Nephron (organoid): ENCODE data around the gene PSTPIP2.

Source experiments
- H3K27ac Mint-ChIP-seq, 3 experiments: 2 replicates each; pipeline ENCODE4 v1.8.0; 2020; ENCODE audit warnings: mixed read lengths in 3 of 3, mild to moderate bottlenecking in 2 of 3, moderate library complexity in 1 of 3
- H3K27me3 Mint-ChIP-seq: 2 replicates; pipeline ENCODE4 v1.8.0; 2021; ENCODE audit warnings: low read depth, mild to moderate bottlenecking, moderate library complexity, mixed read lengths
- H3K36me3 Mint-ChIP-seq: 2 replicates; pipeline ENCODE4 v1.8.0; 2020; ENCODE audit warnings: low read depth, mixed read lengths
- H3K4me1 Mint-ChIP-seq: 2 replicates; pipeline ENCODE4 v1.8.0; 2020; ENCODE audit warnings: mixed read lengths
- H3K4me3 Mint-ChIP-seq, 3 experiments: 2 replicates each; pipeline ENCODE4 v1.8.0; 2020; ENCODE audit warnings: mild to moderate bottlenecking in 3 of 3, mixed read lengths in 3 of 3, moderate library complexity in 2 of 3
- H3K9me3 Mint-ChIP-seq: 2 replicates; pipeline ENCODE4 v1.8.0; 2020; ENCODE audit warnings: mixed read lengths
- CTCF ChIP-seq, 3 experiments: fragments of 200-600 bp; sonication (generic); IDR thresholded peaks; one replicate each; pipeline ENCODE4 v1.5.0; 2021; ENCODE audit warnings: antibody characterized with exemption in 3 of 3; ENCODE audit not compliant: unreplicated experiment in 3 of 3

Gene PSTPIP2

DNA sequence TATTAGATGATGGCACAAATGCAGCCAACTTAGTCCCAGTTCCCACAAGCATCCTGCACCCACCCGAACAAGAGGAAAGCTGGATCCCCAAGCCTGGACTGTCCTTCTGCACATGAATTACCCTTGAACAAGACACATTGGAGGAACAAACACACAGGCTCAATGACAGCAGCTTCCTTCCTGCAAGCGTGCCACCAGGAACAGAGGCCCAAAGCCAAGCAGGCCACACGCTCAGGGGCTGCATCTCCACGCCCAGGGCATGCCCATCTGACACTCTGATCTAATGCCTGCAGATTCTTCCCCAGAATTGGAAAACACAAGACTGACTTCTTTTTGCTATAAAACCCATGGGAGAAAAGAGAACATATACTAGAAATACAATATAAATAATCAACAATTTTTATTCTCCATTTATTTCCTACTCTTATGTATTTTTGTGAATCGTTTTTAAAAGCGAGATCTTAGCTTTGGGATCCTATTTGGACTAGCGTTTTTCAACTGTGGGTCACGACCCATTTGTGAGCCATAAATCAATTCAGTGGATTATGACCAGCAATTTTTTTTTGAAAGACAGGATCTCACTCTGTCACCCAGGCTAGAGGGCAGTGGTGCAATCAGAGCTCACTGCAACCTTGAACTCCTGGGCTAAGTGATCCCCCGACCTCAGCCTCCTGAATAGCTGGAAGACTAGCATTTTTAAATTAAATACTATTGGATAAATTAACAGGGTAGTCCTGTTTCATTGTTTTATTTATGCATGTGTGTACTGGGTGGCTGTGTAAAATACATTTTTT lies 34.4 kb downstream of the PSTPIP2 start:
- H3K27ac Mint-ChIP-seq: no peak overlapping the region
- no peaks in the 10 kb centered on the region for H3K4me1 Mint-ChIP-seq
- H3K27me3 Mint-ChIP-seq: no peaks in the 10 kb centered on the region
- H3K36me3 Mint-ChIP-seq: peaks cover 17% of the 10 kb centered on the region
- TF ChIP-seq CTCF (IDR thresholded peaks at IDR 0.05; ENCODE audit: unreplicated experiment in 3 of 3): no peak
- H3K4me3 Mint-ChIP-seq: no peak overlapping the region
- H3K9me3 Mint-ChIP-seq: no peaks in the 10 kb centered on the region

GRCh38 chr18:46035696-46036680 lies 36.1 kb downstream of the PSTPIP2 start:
- no peaks in the 10 kb centered on the region for H3K27me3 Mint-ChIP-seq
- TF ChIP-seq CTCF (IDR thresholded peaks at IDR 0.05; ENCODE audit: unreplicated experiment in 3 of 3): no peak
- H3K4me3 Mint-ChIP-seq: no peak overlapping the region
- peaks cover 20% of the 10 kb centered on the region for H3K36me3 Mint-ChIP-seq
- H3K4me1 Mint-ChIP-seq: no peaks in the 10 kb centered on the region
- no peak overlapping the region for H3K27ac Mint-ChIP-seq
- no peaks in the 10 kb centered on the region for H3K9me3 Mint-ChIP-seq

- no peak overlapping the region for H3K4me3 Mint-ChIP-seq
Observed at GRCh38 chr18:46034230-46034629, 37.8 kb downstream of the PSTPIP2 start.

DNA sequence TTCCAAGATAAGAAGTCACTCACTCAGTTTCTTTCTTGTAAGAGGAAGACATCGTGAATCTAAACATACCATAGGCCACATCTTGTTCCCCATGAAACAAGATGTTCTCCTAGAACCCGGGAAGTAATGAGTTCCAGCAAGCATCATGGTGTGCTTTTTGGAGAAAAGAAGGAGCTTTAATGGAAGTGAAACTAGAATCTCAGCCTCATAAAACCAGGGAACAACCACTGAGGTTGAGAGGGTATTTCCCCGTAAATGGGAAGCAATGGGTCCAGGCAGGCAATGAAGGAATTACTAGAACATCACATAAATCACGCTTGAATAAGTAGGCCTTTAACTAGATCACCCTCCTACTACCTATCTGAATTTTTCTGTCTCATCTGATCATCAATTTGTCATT lies 40.3 kb downstream of the PSTPIP2 start:
- peaks cover 7% of the 10 kb centered on the region for H3K4me1 Mint-ChIP-seq

More at GRCh38 chr18:46034230-46034629, 37.8 kb downstream of the PSTPIP2 start:
- no peak for TF ChIP-seq CTCF (IDR thresholded peaks at IDR 0.05; ENCODE audit: unreplicated experiment in 3 of 3)
- no peak overlapping the region for H3K27ac Mint-ChIP-seq
- no peaks in the 10 kb centered on the region for H3K4me1 Mint-ChIP-seq
- H3K36me3 Mint-ChIP-seq: peaks cover 25% of the 10 kb centered on the region
- no peaks in the 10 kb centered on the region for H3K9me3 Mint-ChIP-seq
- H3K27me3 Mint-ChIP-seq: peaks cover 10% of the 10 kb centered on the region

GRCh38 chr18:46028536-46028891 lies 43.5 kb downstream of the PSTPIP2 start:
- Mint-ChIP-seq H3K27me3 (peaks cover 23% of the 10 kb centered on the region), H3K36me3 (peaks cover 27% of the 10 kb centered on the region), H3K4me1 (peaks cover 7% of the 10 kb centered on the region), H3K27ac (peak overlapping the region in 1 of 3 experiments; percentile 71), H3K4me3 (peak overlapping the region; percentile 84 to 88 (median 86)), H3K9me3 (peaks cover 5% of the 10 kb centered on the region)
- no peak for TF ChIP-seq CTCF (IDR thresholded peaks at IDR 0.05; ENCODE audit: unreplicated experiment in 3 of 3)

More for the DNA sequence above, 40.3 kb downstream of the PSTPIP2 start:
- Mint-ChIP-seq H3K27ac (no peak overlapping the region), H3K27me3 (peaks cover 23% of the 10 kb centered on the region), H3K9me3 (peaks cover 5% of the 10 kb centered on the region), H3K4me3 (no peak overlapping the region), H3K36me3 (peaks cover 28% of the 10 kb centered on the region)
- no peak for TF ChIP-seq CTCF (IDR thresholded peaks at IDR 0.05; ENCODE audit: unreplicated experiment in 3 of 3)
